PC-3 (cell line): ENCODE results near the gene TLE5. TPM values are rescaled to one million over a fixed set of nuclear protein-coding genes. Genes with fewer than 3 reads are reported as not detected.

ENCODE experiments used
- ATAC-seq: fragments of 200-7000 bp; cut with Tn5 transposase; 2 replicates; pipeline ENCODE4 v1.9.1; 2020; ENCODE audit warnings: mild to moderate bottlenecking, moderate library complexity
- BruUV-seq: library from RNA; stranded (reverse); fragments of 400-500 nt; replicated peaks from 2 replicates; lab custom pipeline; 2021; lab: Mats Ljungman, UMichigan
- CTCF ChIA-PET: fragments of 300-600 bp; sonication (Branson Sonifier 250); formaldehyde crosslinking; loops from one replicate; lab custom pipeline; 2022; ENCODE audit warnings: antibody characterized with exemption; lab: Charles Lee
- POLR2A ChIA-PET: fragments of 300-600 bp; sonication (Branson Sonifier 250); formaldehyde crosslinking; loops from one replicate; lab custom pipeline; 2022; ENCODE audit warnings: antibody characterized with exemption; ENCODE audit not compliant: unreplicated experiment; lab: Charles Lee
- DNase-seq: peaks from one replicate; pipeline ENCODE4 v3.0.0-alpha.2; 2015
- H2AFZ ChIP-seq: fragments of 300-600 bp; sonication (generic); 2 replicates; pipeline ENCODE4 v1.6.0; 2016; ENCODE audit warnings: antibody characterized with exemption, low read length
- H3F3A ChIP-seq: fragments of 300-600 bp; sonication (generic); one replicate; pipeline ENCODE4 v1.6.0; 2017; ENCODE audit warnings: antibody characterized with exemption, low read length, control low read depth, mild to moderate bottlenecking; ENCODE audit not compliant: unreplicated experiment
- H3K27ac ChIP-seq: fragments of 300-600 bp; sonication (generic); 2 replicates; pipeline ENCODE4 v1.5.1; 2016; ENCODE audit warnings: mild to moderate bottlenecking, low read length
- H3K27me3 ChIP-seq: fragments of 300-600 bp; sonication (generic); 2 replicates; pipeline ENCODE4 v1.6.1; 2016; ENCODE audit warnings: low read length, mixed read lengths
- H3K36me3 ChIP-seq: fragments of 300-600 bp; sonication (generic); 2 replicates; pipeline ENCODE4 v1.6.1; 2016; ENCODE audit warnings: low read depth, mixed run types, low read length, mixed read lengths
- H3K4me1 ChIP-seq: fragments of 300-600 bp; sonication (generic); 2 replicates; pipeline ENCODE4 v1.5.1; 2016; ENCODE audit warnings: low read length; ENCODE audit not compliant: insufficient read depth
- H3K4me2 ChIP-seq: fragments of 300-600 bp; sonication (generic); 2 replicates; pipeline ENCODE4 v1.6.0; 2016; ENCODE audit warnings: low read length
- H3K4me3 ChIP-seq: fragments of 300-600 bp; sonication (generic); 2 replicates; pipeline ENCODE4 v1.5.1; 2016; ENCODE audit warnings: mild to moderate bottlenecking, low read length, mixed read lengths
- H3K79me2 ChIP-seq: fragments of 300-600 bp; sonication (generic); 2 replicates; pipeline ENCODE4 v1.6.1; 2017; ENCODE audit warnings: low read length, mixed read lengths
- H3K9ac ChIP-seq: fragments of 300-600 bp; sonication (generic); 2 replicates; pipeline ENCODE4 v1.6.0; 2016; ENCODE audit warnings: mild to moderate bottlenecking, low read length
- H3K9me2 ChIP-seq: fragments of 300-600 bp; sonication (generic); replicated peaks from 2 replicates; pipeline ENCODE4 v1.6.1; 2016; ENCODE audit warnings: mixed run types, low read length, mixed read lengths
- H3K9me3 ChIP-seq: fragments of 300-600 bp; sonication (generic); 2 replicates; pipeline ENCODE4 v1.6.1; 2016; ENCODE audit warnings: low read length, mixed read lengths
- H4K20me1 ChIP-seq: fragments of 300-600 bp; sonication (generic); 2 replicates; pipeline ENCODE4 v1.6.1; 2016; ENCODE audit warnings: low read length, mixed read lengths
- CTCF ChIP-seq: fragments of 300-600 bp; sonication (generic); conservative IDR thresholded peaks from 2 replicates; pipeline ENCODE4 v1.5.1; 2017; ENCODE audit warnings: antibody characterized with exemption, low read depth, mild to moderate bottlenecking, low read length
- EZH2 ChIP-seq: fragments of 300-600 bp; sonication (generic); IDR thresholded peaks from one replicate; pipeline ENCODE4 v1.6.1; 2017; ENCODE audit warnings: antibody characterized with exemption, mild to moderate bottlenecking, low read length; ENCODE audit not compliant: unreplicated experiment
- EZH2phosphoT487 ChIP-seq: fragments of 300-600 bp; sonication (generic); IDR thresholded peaks from 2 replicates; pipeline ENCODE4 v1.6.1; 2018; ENCODE audit warnings: mild to moderate bottlenecking, antibody characterized with exemption, low read length, borderline replicate concordance
- intact Hi-C: fragments of 100-400 bp; cut with micrococcal nuclease; formaldehyde crosslinking; loops from 2 replicates; pipeline ENCODE4 v1.9.0; 2023
- total RNA-seq: library from RNA; depleted of rRNA; stranded (reverse); fragments of >200 nt; gene quantifications from 2 replicates; pipeline ENCODE4 v1.2.3, GENCODE V29; 2014

TLE5 gene
- total RNA-seq, 1 experiment from 2014 or later: 351 TPM

GRCh38 chr19:3107658-3108057, 45.4 kb upstream of the TLE5 start:
- H3K4me2 ChIP-seq: no peak overlapping the region
- no peak for DNase-seq
- H3K27ac ChIP-seq: no peak overlapping the region
- no peak overlapping the region for H2AFZ ChIP-seq
- no peak for TF ChIP-seq EZH2
- TF ChIP-seq CTCF: no peak
- TF ChIP-seq EZH2phosphoT487: no peak
- H3K9me3 ChIP-seq: no peaks in the 10 kb centered on the region
- no peaks in the 10 kb centered on the region for H3F3A ChIP-seq
- H3K9me2 ChIP-seq: no peaks in the 10 kb centered on the region
- no peaks in the 10 kb centered on the region for H3K36me3 ChIP-seq
- H3K4me1 ChIP-seq: no peaks in the 10 kb centered on the region
- no TSS peak for BruUV-seq
- intact Hi-C loops: no loop called here
- no peak overlapping the region for H3K9ac ChIP-seq
- peaks cover 71% of the 10 kb centered on the region for H3K79me2 ChIP-seq
- no peaks in the 10 kb centered on the region for H3K27me3 ChIP-seq
- H3K4me3 ChIP-seq: no peak overlapping the region
- ChIA-PET CTCF (no interaction called here), POLR2A (no interaction called here)
- ATAC-seq: no peak
- H4K20me1 ChIP-seq: no peaks in the 10 kb centered on the region

- H3K27me3 ChIP-seq: no peaks in the 10 kb centered on the region
- DNase-seq (no peak), ATAC-seq (no peak)
- no peak overlapping the region for H3K4me2 ChIP-seq
- H2AFZ ChIP-seq: no peak overlapping the region
- H4K20me1 ChIP-seq: no peaks in the 10 kb centered on the region
- BruUV-seq: no TSS peak
- intact Hi-C loops: no loop called here
- H3F3A ChIP-seq: no peaks in the 10 kb centered on the region
- no peak overlapping the region for H3K9ac ChIP-seq
- H3K27ac ChIP-seq: no peak overlapping the region
- CTCF ChIA-PET: no interaction called here
- TF ChIP-seq EZH2phosphoT487 (no peak), EZH2 (no peak), CTCF (no peak)
- no peaks in the 10 kb centered on the region for H3K36me3 ChIP-seq
- no peaks in the 10 kb centered on the region for H3K4me1 ChIP-seq
- H3K79me2 ChIP-seq: peaks cover 77% of the 10 kb centered on the region
- no peaks in the 10 kb centered on the region for H3K9me3 ChIP-seq
- POLR2A ChIA-PET: no interaction called here
- no peak overlapping the region for H3K4me3 ChIP-seq
- H3K9me2 ChIP-seq: no peaks in the 10 kb centered on the region
Observed at GRCh38 chr19:3106509-3107141, 44.3 kb upstream of the TLE5 start.

- no peak for ATAC-seq
- DNase-seq: no peak
- Histone ChIP-seq H3K4me2 (no peak overlapping the region), H3K9ac (no peak overlapping the region), H3K79me2 (peaks cover 79% of the 10 kb centered on the region), H3K9me3 (no peaks in the 10 kb centered on the region), H3K4me1 (no peaks in the 10 kb centered on the region), H3K27me3 (no peaks in the 10 kb centered on the region), H4K20me1 (no peaks in the 10 kb centered on the region), H3K4me3 (no peak overlapping the region), H3K27ac (no peak overlapping the region), H3K9me2 (no peaks in the 10 kb centered on the region), H3F3A (no peaks in the 10 kb centered on the region), H2AFZ (no peak overlapping the region), H3K36me3 (no peaks in the 10 kb centered on the region)
- intact Hi-C loops: no loop called here
- TF ChIP-seq EZH2phosphoT487: no peak
- TF ChIP-seq CTCF: no peak
- no peak for TF ChIP-seq EZH2
- no TSS peak for BruUV-seq
- POLR2A ChIA-PET: no interaction called here
- CTCF ChIA-PET: no interaction called here
Observed at GRCh38 chr19:3105641-3106508, 43.6 kb upstream of the TLE5 start.
